Loucy (cell line): Measurements from ENCODE around the gene GIMAP8.

Source experiments
- H2AFZ ChIP-seq: fragments of 200-600 bp; sonication (generic); 2 replicates; pipeline ENCODE4 v1.6.0; 2016; ENCODE audit warnings: antibody characterized with exemption, mild to moderate bottlenecking, low read length, moderate library complexity
- H3F3A ChIP-seq: fragments of 200-600 bp; 2 replicates; pipeline ENCODE4 v1.6.0; 2016; ENCODE audit warnings: antibody characterized with exemption, low read depth, mild to moderate bottlenecking
- H3K27me3 ChIP-seq: fragments of 200-600 bp; sonication (generic); 2 replicates; pipeline ENCODE4 v1.6.1; 2014; ENCODE audit warnings: low read length, mild to moderate bottlenecking; ENCODE audit not compliant: insufficient read depth, poor library complexity, severe bottlenecking
- H3K36me3 ChIP-seq: fragments of 200-600 bp; sonication (generic); 2 replicates; pipeline ENCODE4 v1.6.1; 2016; ENCODE audit warnings: low read length; ENCODE audit not compliant: insufficient read depth
- H3K4me1 ChIP-seq: fragments of 200-600 bp; sonication (generic); 2 replicates; pipeline ENCODE4 v1.5.1; 2014; ENCODE audit warnings: low read length, mild to moderate bottlenecking; ENCODE audit not compliant: insufficient read depth, poor library complexity, severe bottlenecking
- H3K4me2 ChIP-seq: fragments of 200-600 bp; sonication (generic); 2 replicates; pipeline ENCODE4 v1.6.0; 2014; ENCODE audit warnings: antibody characterized with exemption, low read length, low read depth, mild to moderate bottlenecking; ENCODE audit not compliant: poor library complexity, severe bottlenecking
- H3K4me3 ChIP-seq: fragments of 200-600 bp; sonication (generic); 2 replicates; pipeline ENCODE4 v1.5.1; 2014; ENCODE audit warnings: low read length, mild to moderate bottlenecking, mixed read lengths; ENCODE audit not compliant: poor library complexity, severe bottlenecking
- H3K79me2 ChIP-seq: fragments of 200-600 bp; sonication (generic); 2 replicates; pipeline ENCODE4 v1.6.1; 2014; ENCODE audit warnings: low read length; ENCODE audit not compliant: insufficient read depth
- H3K9ac ChIP-seq: fragments of 200-600 bp; sonication (generic); 2 replicates; pipeline ENCODE4 v1.6.0; 2014; ENCODE audit warnings: mild to moderate bottlenecking, low read depth, low read length, moderate library complexity; ENCODE audit not compliant: poor library complexity, severe bottlenecking
- H3K9me2 ChIP-seq: fragments of 200-600 bp; sonication (generic); replicated peaks from 2 replicates; pipeline ENCODE4 v1.6.1; 2016; ENCODE audit warnings: low read depth, low read length, mixed read lengths
- H3K9me3 ChIP-seq: fragments of 200-600 bp; sonication (generic); 2 replicates; pipeline ENCODE4 v1.6.1; 2014; ENCODE audit warnings: mild to moderate bottlenecking, antibody characterized with exemption, low read length, low read depth; ENCODE audit not compliant: insufficient read depth
- H4K20me1 ChIP-seq: fragments of 200-600 bp; sonication (generic); 2 replicates; pipeline ENCODE4 v1.6.0; 2014; ENCODE audit warnings: antibody characterized with exemption, low read length, mild to moderate bottlenecking; ENCODE audit not compliant: insufficient read depth, poor library complexity, severe bottlenecking
- CTCF ChIP-seq: fragments of 200-600 bp; sonication (generic); conservative IDR thresholded peaks from 2 replicates; pipeline ENCODE4 v1.5.1; 2014; ENCODE audit warnings: mild to moderate bottlenecking, antibody characterized with exemption, low read length
- EZH2phosphoT487 ChIP-seq: fragments of 200-600 bp; IDR thresholded peaks from 2 replicates; pipeline ENCODE4 v1.6.1; 2018; ENCODE audit warnings: antibody characterized with exemption, mild to moderate bottlenecking, moderate library complexity, borderline replicate concordance

The GIMAP8 gene

GRCh38 chr7:150408393-150409299 is 41.8 kb upstream of the GIMAP8 start:
- Histone ChIP-seq H3K9me3 (no peaks in the 10 kb centered on the region), H3K36me3 (no peaks in the 10 kb centered on the region)

GRCh38 chr7:150409300-150410030 is 41.0 kb upstream of the GIMAP8 start:
- Histone ChIP-seq H3K9me2 (no peaks in the 10 kb centered on the region), H2AFZ (no peak overlapping the region), H3F3A (no peaks in the 10 kb centered on the region), H3K4me2 (no peak overlapping the region), H3K79me2 (no peaks in the 10 kb centered on the region), H3K27me3 (no peaks in the 10 kb centered on the region), H3K4me3 (no peak overlapping the region), H4K20me1 (no peaks in the 10 kb centered on the region), H3K9ac (no peak overlapping the region), H3K36me3 (no peaks in the 10 kb centered on the region), H3K4me1 (peaks cover 29% of the 10 kb centered on the region), H3K9me3 (no peaks in the 10 kb centered on the region)
- TF ChIP-seq EZH2phosphoT487 (no peak), CTCF (no peak)

More at GRCh38 chr7:150408393-150409299, 41.8 kb upstream of the GIMAP8 start:
- H3K4me3 ChIP-seq = no peak overlapping the region
- H3K27me3 ChIP-seq = no peaks in the 10 kb centered on the region
- H3K9ac ChIP-seq = no peak overlapping the region
- no peaks in the 10 kb centered on the region for H3K79me2 ChIP-seq
- TF ChIP-seq CTCF (no peak), EZH2phosphoT487 (no peak)
- no peak overlapping the region for H3K4me2 ChIP-seq
- H3K4me1 ChIP-seq = peaks cover 37% of the 10 kb centered on the region
- no peaks in the 10 kb centered on the region for H3K9me2 ChIP-seq
- no peaks in the 10 kb centered on the region for H3F3A ChIP-seq
- H2AFZ ChIP-seq = no peak overlapping the region
- no peaks in the 10 kb centered on the region for H4K20me1 ChIP-seq

GRCh38 chr7:150410131-150410530 is 40.3 kb upstream of the GIMAP8 start:
- Histone ChIP-seq H3K9me2 (no peaks in the 10 kb centered on the region), H3K27me3 (no peaks in the 10 kb centered on the region), H3K9ac (no peak overlapping the region), H2AFZ (no peak overlapping the region), H3K79me2 (no peaks in the 10 kb centered on the region), H4K20me1 (no peaks in the 10 kb centered on the region), H3K4me3 (no peak overlapping the region), H3K36me3 (no peaks in the 10 kb centered on the region), H3F3A (no peaks in the 10 kb centered on the region), H3K4me2 (no peak overlapping the region), H3K9me3 (no peaks in the 10 kb centered on the region), H3K4me1 (peaks cover 27% of the 10 kb centered on the region)
- TF ChIP-seq CTCF (no peak), EZH2phosphoT487 (no peak)
